Left colon (tissue), 2 donors: ENCODE results near the gene TIMM10B. TPM values are rescaled to one million over a fixed set of nuclear protein-coding genes. Genes with fewer than 3 reads are reported as not detected.
"Not testable (repeated sequence)": the region's sequence is repeated elsewhere in the genome, so short reads cannot be mapped to it uniquely, and the experiment has no call there.

Source experiments
- ATAC-seq: fragments of 200-7000 bp; cut with Tn5 transposase; one replicate; pipeline ENCODE4 v1.9.1; 2020; ENCODE audit warnings: mild to moderate bottlenecking, moderate library complexity
- DNase-seq, 2 donors: peaks; one replicate each; pipeline ENCODE4 v3.0.0-alpha.2; 2020
- intact Hi-C, 2 donors: fragments of 100-400 bp; cut with DNase I in 1 of 2; cut with micrococcal nuclease in 1 of 2; formaldehyde crosslinking; loops; one replicate each; pipeline versions ENCODE4 v1.11.2 to v1.14.0; 2022; cut with DNase I, micrococcal nuclease
- total RNA-seq, 2 donors: library from RNA; stranded (reverse); fragmentation: NEBNext Ultra II Directional; extraction: Animal tissue kit (Norgen Biotek cat#: 25700); gene quantifications; one replicate each; pipeline ENCODE4 v1.2.1, GENCODE V29; 2021
- donor health status: DM: no; HTN: no; CAD: no.
- donor health status: DM: yes; HTN: yes; CAD: no.

TIMM10B gene
- total RNA-seq, 2 donors from 2014 or later, result 47.8 to 48.6 TPM

DNA sequence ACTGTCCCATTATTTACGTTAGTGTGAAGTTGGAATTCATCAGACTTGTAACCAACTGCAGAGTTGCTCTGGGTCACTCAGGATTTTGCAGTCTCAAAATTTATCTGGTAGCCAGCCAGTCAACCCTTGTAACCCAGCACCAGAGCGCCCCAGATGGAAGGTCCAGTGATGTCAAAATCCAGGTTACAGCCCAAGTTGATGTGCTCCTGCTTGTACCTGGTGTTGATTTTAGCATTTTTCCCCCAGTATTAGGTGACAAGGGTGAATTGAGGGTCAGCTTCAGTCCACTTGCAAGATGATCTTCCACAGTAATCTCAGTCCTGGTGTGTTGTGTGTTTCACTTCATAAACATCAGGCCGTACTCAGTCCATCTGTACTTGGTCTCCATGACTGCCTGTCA is 7.5 kb downstream of the TIMM10B start:
- intact Hi-C loops, result no loop called here
- ATAC-seq (peak; percentile 28), DNase-seq (no peak)

DNA sequence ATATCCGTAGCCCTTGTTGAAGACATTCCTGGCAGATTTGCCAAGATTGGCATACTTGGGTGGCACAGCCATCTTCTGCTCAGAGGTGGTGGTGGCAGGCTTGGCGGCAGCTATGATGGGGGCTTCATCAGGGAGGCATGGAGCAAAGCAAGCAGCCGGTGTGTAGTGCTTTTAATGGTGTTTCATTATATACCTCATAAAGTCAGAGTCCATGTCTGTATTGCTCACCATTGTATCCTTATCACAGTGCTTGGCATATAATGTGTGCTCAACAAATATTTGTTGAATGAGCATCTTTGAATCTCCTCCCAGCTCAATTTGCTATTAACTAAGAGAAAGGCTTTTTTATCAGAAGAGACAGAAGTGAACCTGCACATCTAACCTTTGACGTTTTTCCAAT is 8.0 kb downstream of the TIMM10B start:
- intact Hi-C loops, result no loop called here
- peak; percentile 95 for ATAC-seq
- DNase-seq, result no peak

DNA sequence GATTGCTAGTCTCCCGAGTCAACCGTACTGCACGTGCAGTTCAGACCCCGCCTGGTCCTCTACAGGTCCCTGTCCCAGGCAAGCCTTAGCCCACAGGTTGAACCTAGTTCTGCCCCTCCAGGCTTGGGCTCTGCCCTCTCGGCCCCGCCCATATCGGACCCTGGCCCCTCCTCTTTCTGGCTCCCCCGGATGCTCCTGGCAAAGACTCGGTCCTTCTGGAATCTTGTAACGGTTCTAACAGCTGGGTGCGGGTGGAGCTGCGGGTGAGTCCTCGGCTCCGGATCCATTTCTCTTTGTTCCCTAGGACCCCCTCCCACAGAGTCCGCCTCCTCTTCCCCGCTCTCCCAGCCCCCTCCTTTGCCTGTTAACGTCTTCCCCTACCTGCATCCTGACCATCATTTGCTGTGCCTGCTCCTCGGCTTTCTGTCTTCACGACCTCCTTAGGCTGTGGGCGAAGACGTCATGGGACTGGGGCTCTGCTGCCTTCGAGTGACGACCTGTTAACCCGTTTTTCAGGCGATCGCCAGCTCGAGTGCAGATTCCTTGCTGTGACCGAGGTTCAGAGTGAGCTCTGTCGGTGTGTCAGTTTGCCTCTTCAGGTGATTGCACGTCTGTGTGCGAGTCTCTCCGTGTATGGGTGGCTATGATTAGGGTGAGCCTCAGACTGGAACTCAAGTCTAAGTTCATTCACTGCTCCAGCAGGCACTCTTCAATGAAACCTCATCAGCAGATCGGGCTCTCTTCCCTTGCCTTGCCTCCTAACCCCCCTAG is 16.0 kb downstream of the TIMM10B start, which contains the start of gene DNHD1:
Gene DNHD1 (plus strand): TSS at position 212 of the 771 bp plus-strand sequence. CDS start 936 bp downstream, outside the sequence.
- ATAC-seq, result peak; percentile 18

DNA sequence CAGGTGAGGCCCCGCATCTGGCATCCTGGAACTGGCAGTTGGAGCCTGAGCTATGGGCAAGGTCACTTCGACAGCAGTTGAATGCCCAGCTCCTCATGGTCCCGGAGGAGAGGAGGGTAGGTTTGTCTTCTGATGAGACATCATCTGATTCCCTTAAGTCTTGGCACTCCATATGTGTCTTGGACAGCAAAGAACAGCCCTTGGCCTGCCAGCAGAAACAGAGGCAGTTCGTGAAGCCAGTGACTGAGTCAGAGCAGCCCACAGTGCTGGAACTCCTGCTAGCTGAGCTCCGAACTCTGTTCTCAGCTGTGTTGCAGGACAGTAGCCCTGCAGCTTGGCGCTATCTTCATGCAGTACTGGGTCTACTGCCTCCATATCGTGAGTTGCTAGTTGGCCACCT is 16.8 kb downstream of the TIMM10B start:
- ATAC-seq (no peak), DNase-seq (no peak)
- intact Hi-C loops, result no loop called here

More for the DNA sequence above, 16.0 kb downstream of the TIMM10B start, which contains the start of gene DNHD1:
- DNase-seq, result peak in 1 of 2 donors; percentile 16
- intact Hi-C loops, result no loop called here

DNA sequence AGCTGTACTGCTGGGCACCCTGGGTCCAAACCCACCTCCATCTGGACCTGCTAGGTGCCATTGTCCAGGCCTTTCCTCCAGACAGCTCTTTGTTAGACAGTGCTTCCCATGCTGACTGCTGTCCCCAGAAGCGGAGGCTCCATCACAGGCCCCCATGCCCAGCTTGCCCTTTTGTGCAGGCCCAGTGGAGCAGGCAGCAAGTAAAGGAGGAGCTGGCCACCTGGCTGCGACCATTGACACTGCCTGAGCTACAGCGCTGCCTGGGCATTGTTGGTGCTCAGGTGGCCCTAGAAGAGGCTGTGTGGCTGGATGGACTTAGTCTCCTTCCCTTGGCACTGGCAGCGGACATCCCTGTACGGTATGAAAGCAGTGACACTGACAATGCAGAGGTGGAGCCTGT is 17.2 kb downstream of the TIMM10B start:
- ATAC-seq (no peak), DNase-seq (no peak)
- intact Hi-C loops, result no loop called here

DNA sequence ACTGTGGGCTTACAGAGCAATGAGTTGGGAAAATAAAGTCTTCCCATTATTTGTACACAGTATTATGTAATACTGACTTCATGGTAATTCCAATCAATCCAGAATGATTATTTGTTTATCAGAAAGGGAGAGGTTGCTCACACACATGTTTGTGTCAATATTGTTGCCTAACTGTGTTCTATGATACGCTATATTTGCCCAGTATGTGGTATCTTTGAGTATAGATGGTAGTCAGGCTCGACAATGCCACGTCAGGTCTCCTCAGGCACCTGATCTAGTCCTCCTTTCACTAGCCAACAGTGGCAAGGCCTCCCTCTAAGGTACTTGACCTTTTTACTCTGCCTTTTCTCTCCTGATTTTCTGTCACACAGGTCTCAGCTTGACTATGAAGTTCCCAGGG is 21.1 kb downstream of the TIMM10B start:
- intact Hi-C loops, result loop anchor here in 1 of 2 donors (10.0 kb wide), 1 partner anchor 68 kb away; no protein-coding TSS in a partner anchor
- DNase-seq (no peak), ATAC-seq (no peak)

DNA sequence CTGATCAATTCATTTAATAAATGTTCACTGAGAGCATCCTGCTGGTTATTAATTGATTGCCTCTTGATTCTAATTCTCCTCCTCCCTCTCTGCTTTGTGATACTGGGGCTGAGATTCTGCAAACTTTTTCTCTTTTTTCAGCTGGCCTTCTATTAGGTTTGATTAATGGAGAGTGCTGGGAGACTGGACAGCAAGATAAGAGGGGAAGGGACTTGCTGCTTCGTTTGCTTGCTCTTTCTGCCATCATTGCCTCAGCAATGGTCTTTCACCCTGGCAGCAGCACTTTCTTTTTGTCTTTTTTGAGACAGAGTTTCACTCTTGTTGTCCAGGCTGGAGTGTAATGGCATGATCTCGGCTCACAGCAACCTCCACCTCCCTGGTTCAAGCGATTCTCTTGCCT is 22.9 kb downstream of the TIMM10B start:
- ATAC-seq (no peak), DNase-seq (no peak)
- intact Hi-C loops, result loop anchor here in 1 of 2 donors (10.0 kb wide), 1 partner anchor 69 kb away; no protein-coding TSS in a partner anchor

DNA sequence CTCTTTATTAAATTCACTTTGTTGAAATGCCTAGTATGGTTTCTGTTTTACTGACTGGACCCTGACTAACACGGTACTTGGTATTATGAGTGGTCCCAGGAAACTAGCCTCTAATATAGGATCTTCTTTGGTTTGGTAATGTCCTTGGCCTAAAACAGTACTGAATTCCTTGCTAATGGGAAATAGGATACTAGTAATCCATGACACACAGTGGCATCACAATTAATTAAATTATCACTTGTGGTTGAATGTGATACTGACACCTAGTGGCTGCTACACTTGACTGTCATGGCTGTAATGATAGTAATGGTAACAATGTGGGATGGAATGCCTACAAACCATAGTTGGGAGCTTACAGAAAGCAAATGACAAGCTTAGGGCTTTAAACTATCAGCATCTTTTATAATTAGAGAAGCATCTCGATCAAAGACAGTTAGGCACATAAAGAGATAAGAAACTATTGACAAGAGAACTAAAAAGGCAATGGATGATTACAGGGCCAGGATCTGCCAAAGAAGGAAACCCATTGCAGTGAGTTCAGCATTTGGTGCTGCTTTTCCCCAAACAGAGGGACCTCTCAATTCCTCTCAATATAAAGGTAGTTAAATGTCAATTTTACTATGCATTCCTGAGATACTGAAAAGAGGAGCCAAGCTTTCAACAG is 24.4 kb downstream of the TIMM10B start:
- DNase-seq (no peak), ATAC-seq (peak; percentile 84)
- intact Hi-C loops, result loop anchor here in 1 of 2 donors (5.0 to 10.0 kb wide), 2 partner anchors 71 to 128 kb away; no protein-coding TSS in a partner anchor

DNA sequence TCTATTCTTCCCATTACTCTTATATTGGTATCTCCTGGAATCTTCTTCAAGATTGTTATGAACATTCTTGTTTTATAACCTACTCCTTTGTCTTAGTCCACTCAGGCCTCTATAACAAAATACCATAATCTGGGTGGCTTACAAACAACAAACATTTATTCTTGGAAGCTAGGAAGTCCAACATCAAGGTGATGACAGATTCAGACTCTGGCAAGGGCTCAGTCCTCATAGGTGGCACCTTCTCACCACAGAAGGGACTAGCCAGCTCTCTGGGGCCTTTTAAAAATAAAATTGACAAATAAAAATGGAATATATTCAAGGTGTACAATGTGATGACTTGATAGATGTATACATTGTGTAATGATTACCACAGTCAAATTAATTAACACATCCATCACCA is 35.6 kb downstream of the TIMM10B start:
- ATAC-seq (no peak), DNase-seq (no peak)
- intact Hi-C loops, result no loop called here

DNA sequence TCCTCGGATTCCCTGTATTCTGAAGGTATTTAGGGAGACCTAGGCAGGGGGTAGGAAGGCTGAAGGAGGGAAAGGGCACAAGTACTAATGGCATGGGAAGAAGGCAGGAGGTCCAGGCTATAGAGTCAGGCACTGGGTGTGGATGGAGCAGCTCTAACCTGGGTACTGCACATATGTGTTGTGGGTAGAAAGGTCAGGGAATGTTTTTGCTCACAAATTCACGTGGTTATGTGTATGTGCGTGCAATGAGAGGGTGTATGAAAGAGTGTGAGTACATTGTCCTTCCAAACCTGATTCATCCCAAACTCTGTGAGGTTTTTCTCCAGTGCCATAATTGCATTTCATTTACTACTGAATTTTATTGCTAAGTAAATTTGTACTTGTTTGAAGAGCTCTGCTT is 39.0 kb downstream of the TIMM10B start:
- peak; percentile 66 for ATAC-seq
- intact Hi-C loops, result loop anchor here in 1 of 2 donors (10.0 kb wide), 1 partner anchor 165 kb away; the partner anchor contains the start of gene MRPL17
- DNase-seq, result no peak

DNA sequence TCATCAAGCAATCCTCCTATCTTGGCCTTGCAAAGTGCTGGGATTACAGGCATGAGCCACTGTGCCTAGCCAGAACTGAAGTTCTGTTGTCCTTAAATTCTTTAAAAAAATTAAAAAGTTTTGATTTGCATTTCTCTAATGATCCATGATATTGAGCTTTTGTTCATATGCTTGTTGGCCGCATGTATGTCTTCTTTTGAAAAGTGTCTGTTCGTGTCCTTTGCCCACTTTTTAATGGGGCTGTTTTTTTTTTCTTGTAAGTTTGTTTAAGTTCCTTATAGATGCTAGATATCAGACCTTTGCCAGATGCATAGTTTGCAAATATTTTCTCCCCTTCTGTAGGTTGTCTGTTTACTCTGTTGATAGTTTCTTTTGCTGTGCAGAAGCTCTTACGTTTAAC is 40.6 kb downstream of the TIMM10B start:
- ATAC-seq, DNase-seq: not testable (repeated sequence)
- intact Hi-C loops, result loop anchor here in 1 of 2 donors (10.0 kb wide), 1 partner anchor 163 kb away; the partner anchor contains the start of gene MRPL17

DNA sequence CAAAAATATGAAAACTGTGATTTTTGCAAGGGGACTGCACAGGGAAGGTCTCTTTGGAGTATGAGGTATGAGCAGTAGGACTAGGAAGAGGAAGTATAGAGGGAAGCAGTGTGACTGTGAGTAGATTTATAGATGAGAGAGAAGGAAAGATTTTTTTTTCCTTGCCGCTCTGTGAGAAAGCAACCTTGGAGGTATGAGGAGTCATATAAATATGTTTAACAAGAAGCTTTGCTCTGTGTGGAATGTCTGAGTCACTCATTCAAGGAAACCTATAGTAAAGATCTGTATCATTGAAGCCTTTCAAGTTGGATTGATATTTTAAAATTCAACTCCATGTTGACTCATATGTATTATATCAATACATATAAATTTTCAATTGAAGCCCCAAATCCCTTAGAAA is 42.0 kb downstream of the TIMM10B start:
- DNase-seq (no peak), ATAC-seq (peak; percentile 64)
- intact Hi-C loops, result loop anchor here in 1 of 2 donors (10.0 kb wide), 1 partner anchor 162 kb away; the partner anchor contains the start of gene MRPL17

DNA sequence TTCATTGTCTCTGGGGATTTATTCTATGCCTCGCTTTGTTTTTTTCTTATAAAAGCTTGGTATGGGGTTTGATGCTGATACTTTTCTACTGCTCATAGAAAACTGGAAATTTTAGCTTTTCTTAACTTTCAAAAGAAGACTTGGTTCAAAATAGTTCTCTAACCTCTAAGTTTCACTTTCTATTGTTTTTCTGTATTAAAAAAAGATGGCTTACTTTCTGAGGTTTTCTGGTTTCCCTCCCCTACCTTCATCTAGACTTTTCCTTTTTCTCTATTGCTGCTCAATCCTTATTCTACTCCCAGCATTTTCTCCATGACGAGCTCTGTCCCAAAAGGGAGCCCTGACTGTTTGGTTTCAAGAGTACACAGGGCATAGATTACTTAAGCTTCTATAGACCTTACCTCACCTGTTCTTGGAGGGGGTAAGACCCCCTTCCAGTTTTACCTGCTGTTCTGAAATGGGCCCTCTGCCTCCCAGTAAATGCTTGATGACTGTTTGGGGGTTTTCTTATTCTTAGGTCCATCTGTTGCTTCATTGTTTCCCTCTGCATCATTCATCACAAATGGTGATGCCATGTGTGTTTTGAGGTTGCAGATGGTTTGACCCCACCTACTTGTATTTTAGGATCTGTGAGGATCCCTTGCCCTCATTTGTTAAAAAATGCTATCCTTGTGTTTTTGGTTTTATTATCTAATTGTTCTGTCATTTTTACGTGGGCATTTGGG is 45.3 kb downstream of the TIMM10B start:
- ATAC-seq (no peak), DNase-seq (no peak)
- intact Hi-C loops, result loop anchor here in 1 of 2 donors (10.0 kb wide), 1 partner anchor 158 kb away; the partner anchor contains the start of gene MRPL17

DNA sequence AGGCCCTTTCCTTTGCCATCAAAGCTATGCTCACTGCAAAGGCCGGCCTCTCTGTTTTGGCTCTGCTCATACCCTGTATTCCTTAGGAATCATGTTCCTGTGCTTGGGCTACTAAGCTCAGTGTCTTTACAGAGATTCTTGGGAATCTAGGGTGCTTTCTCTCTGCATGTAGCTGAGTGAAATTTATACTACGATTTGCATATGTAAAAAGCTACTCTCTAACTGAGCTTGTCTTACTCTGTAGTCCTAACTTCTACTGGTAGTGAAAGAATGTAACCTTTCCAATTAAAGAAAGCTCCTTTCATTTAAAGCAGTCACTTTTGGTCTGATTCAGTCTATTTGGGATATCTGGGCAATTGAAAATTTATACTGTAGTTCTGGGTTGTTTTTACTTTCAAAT is 48.0 kb downstream of the TIMM10B start:
- intact Hi-C loops, result loop anchor here in 1 of 2 donors (10.0 kb wide), 1 partner anchor 156 kb away; the partner anchor contains the start of gene MRPL17
- DNase-seq (no peak), ATAC-seq (no peak)

DNA sequence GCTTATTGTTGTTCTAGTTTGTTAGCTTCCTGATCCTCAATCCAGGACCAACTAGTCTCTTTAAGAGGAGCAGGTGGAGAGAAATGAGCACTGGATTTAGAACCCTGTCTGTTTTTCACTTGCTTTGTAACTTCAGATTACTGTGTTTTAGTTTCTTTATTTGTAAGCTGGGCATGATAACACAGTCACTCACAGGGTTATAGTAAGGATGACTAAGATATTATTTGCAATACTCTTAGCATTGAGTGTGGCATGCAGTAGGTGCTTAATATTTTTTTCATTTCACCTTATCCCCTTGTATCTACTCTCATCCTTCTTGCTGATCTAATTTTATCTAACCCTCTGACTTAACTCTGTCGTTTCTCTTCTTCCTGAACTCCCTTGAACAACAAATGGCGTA is 49.5 kb downstream of the TIMM10B start:
- ATAC-seq, result no peak
- DNase-seq, result no peak
- intact Hi-C loops, result loop anchor here in 1 of 2 donors (10.0 kb wide), 1 partner anchor 174 kb away; no protein-coding TSS in a partner anchor

DNA sequence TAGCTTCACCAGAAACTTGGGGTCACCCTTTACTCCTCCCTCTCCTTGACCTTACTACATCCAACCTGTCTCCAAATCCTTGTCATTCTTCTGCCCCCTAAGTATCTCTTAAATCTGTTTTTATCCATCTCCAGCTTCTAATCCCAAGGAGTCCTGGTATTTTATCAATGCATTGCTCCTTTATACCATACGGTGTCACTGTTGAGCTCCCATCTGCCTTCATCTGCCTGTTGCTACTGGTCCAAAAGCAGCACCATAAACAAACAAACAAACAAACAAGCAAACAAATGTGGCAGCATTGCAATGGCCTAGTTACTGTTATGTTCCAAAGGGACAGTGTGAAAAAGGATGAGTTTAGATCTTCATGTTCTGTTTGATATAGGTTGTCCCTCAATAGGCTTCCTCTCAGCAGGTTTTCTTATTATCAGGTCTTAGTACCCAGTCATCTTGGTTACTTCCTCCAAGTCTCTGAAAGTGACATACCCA is 50.0 kb downstream of the TIMM10B start:
- intact Hi-C loops, result loop anchor here in 1 of 2 donors (10.0 kb wide), 1 partner anchor 173 kb away; no protein-coding TSS in a partner anchor
- peak; percentile 70 for ATAC-seq

More for the DNA sequence above, 50.0 kb downstream of the TIMM10B start:
- DNase-seq, result no peak
